Parathyroid adenoma (tissue), 2 donors: Measurements from ENCODE around the gene KLF15.

Source experiments
- H2AFZ ChIP-seq: fragments of 300-600 bp; sonication (generic); one replicate; pipeline ENCODE4 v1.7.0; 2017; ENCODE audit warnings: antibody characterized with exemption, mild to moderate bottlenecking
- H3K27ac ChIP-seq: fragments of 300-600 bp; sonication (generic); one replicate; pipeline ENCODE4 v1.7.0; 2017
- H3K27me3 ChIP-seq: fragments of 300-600 bp; sonication (generic); one replicate; pipeline ENCODE4 v1.7.0; 2017; ENCODE audit warnings: low read length; ENCODE audit not compliant: control insufficient read depth, insufficient read depth
- H3K36me3 ChIP-seq: fragments of 300-600 bp; sonication (generic); one replicate; pipeline ENCODE4 v1.7.0; 2017; ENCODE audit warnings: low read length; ENCODE audit not compliant: control insufficient read depth, insufficient read depth
- H3K4me1 ChIP-seq: fragments of 300-600 bp; sonication (generic); one replicate; pipeline ENCODE4 v1.7.0; 2017; ENCODE audit warnings: control low read depth
- H3K4me2 ChIP-seq: fragments of 300-600 bp; sonication (generic); one replicate; pipeline ENCODE4 v1.7.0; 2017; ENCODE audit warnings: low read length
- H3K4me3 ChIP-seq: fragments of 300-600 bp; sonication (generic); one replicate; pipeline ENCODE4 v1.7.0; 2017; ENCODE audit warnings: low read depth, low read length
- H3K79me2 ChIP-seq: fragments of 300-600 bp; sonication (generic); one replicate; pipeline ENCODE4 v1.7.0; 2017; ENCODE audit warnings: control low read depth
- H3K9ac ChIP-seq: fragments of 300-600 bp; sonication (generic); one replicate; pipeline ENCODE4 v1.7.0; 2017; ENCODE audit warnings: mild to moderate bottlenecking
- H3K9me3 ChIP-seq: fragments of 300-600 bp; sonication (generic); one replicate; pipeline ENCODE4 v1.7.0; 2017; ENCODE audit warnings: low read length; ENCODE audit not compliant: control insufficient read depth
- TF ChIP-seq, protein P1 (sequence below): fragments of 300-600 bp; sonication (generic); IDR thresholded peaks from one replicate; pipeline ENCODE4 v1.7.0; 2017; ENCODE audit warnings: antibody characterized with exemption, mild to moderate bottlenecking
- donor health status: primary hyperparathyroidism.

The KLF15 gene

DNA sequence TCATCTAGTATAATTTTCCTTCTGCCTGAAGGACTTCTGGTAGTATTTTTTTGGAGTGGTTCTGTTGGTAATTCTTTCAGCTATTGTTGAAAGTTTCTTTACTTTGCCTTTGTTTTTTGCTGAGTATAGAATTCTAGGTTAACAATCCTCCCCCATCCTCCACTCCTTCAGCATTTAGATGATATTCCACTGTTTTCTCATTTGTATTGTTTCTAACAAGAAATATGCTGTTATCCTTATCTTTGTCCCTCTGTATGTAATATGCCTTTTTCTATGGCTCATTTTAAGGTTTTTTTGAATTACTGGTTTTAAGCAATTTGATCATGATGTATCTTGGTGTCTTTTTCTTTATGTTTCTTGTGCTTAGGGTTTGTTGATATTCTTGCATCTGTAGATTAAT lies 53.9 kb downstream of the KLF15 start:
- H3K4me1 ChIP-seq: no peaks in the 10 kb centered on the region
- H3K9ac ChIP-seq: no peak overlapping the region
- no peak overlapping the region for H3K27ac ChIP-seq
- H3K4me3 ChIP-seq: no peak overlapping the region
- TF ChIP-seq, protein P1, sequence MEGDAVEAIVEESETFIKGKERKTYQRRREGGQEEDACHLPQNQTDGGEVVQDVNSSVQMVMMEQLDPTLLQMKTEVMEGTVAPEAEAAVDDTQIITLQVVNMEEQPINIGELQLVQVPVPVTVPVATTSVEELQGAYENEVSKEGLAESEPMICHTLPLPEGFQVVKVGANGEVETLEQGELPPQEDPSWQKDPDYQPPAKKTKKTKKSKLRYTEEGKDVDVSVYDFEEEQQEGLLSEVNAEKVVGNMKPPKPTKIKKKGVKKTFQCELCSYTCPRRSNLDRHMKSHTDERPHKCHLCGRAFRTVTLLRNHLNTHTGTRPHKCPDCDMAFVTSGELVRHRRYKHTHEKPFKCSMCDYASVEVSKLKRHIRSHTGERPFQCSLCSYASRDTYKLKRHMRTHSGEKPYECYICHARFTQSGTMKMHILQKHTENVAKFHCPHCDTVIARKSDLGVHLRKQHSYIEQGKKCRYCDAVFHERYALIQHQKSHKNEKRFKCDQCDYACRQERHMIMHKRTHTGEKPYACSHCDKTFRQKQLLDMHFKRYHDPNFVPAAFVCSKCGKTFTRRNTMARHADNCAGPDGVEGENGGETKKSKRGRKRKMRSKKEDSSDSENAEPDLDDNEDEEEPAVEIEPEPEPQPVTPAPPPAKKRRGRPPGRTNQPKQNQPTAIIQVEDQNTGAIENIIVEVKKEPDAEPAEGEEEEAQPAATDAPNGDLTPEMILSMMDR: no peak
- H3K27me3 ChIP-seq: no peaks in the 10 kb centered on the region
- no peaks in the 10 kb centered on the region for H3K79me2 ChIP-seq
- H2AFZ ChIP-seq: no peak overlapping the region
- H3K4me2 ChIP-seq: no peak overlapping the region
- H3K36me3 ChIP-seq: no peaks in the 10 kb centered on the region
- H3K9me3 ChIP-seq: no peaks in the 10 kb centered on the region

DNA sequence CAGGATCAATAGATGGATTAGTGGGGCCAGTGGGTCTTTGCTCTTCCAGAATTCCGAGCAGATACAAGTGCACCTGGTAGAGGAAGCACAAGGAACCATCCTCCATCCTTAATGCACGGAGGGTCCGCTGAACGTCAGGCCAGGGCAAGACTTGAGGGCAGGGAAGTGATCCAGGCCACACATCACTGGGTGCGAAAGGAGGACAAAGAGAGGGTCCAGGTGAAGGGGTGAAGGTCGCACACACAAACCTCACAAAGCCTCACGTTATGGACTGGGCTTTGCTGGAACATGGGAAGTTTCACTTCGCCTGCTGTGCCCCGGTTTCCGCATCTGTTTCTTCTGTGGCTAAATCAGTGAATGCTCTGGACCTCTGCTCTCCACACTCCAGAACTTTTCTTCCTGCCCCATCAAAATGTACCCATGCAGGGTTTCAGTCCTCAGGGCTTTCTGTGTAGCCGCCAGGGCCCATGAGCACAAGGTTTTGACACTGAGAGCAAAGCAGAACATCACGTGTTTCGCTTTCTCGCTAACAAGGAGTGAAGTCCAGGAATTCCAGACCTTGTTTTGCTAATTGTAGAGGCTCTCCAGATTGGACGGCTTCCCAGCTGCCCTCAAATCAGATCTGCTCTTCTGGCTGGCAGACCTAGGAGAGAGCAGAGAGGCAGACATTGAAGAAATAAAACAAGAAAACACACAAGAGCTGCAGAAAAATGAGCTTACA lies 56.3 kb downstream of the KLF15 start:
- Histone ChIP-seq H3K4me3 (no peak overlapping the region), H3K4me1 (no peaks in the 10 kb centered on the region), H3K36me3 (no peaks in the 10 kb centered on the region), H3K4me2 (no peak overlapping the region), H2AFZ (no peak overlapping the region), H3K79me2 (no peaks in the 10 kb centered on the region), H3K9me3 (no peaks in the 10 kb centered on the region), H3K27ac (no peak overlapping the region), H3K9ac (no peak overlapping the region), H3K27me3 (no peaks in the 10 kb centered on the region)
- TF ChIP-seq, protein P1: no peak

DNA sequence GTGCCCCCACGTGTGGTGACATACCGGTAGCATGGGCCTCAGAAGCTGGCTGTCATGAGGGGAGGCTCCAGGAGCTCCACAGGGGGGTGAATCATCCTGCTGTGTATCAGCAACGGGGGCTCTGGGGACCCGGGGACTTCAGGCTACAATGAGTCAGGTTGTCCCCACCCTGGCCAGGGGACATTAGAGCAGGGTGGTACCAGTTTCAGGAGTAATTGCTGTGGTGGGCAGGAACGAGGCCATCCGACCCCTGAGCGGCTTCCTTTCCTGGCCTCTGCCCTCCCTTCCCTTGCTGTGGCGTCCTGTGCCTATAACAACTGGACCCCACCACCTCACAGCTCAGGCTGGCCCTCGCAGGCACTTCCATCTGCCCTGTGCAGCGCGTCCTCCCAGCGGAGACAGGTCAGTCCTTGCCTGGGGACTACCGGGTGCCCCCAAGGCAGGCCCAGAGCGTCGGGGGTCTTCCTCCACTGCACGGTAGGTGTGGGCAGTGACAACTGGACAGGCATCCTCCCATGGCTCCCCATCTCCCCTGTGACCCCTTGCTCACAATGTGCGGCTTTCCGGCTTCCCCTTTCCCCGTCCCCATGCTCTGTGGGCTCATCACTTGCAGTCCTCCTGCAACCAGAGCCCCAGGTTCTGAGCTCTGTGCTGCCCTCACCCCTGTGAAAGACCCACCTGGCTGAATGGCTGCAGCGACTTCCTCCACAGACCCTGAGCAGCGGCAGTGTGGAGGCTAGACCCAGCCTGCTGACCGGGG lies 57.0 kb downstream of the KLF15 start:
- no peaks in the 10 kb centered on the region for H3K4me1 ChIP-seq
- no peak overlapping the region for H3K4me3 ChIP-seq
- no peak overlapping the region for H3K4me2 ChIP-seq
- TF ChIP-seq, protein P1: no peak
- no peak overlapping the region for H2AFZ ChIP-seq
- no peaks in the 10 kb centered on the region for H3K36me3 ChIP-seq
- H3K27ac ChIP-seq: no peak overlapping the region
- H3K27me3 ChIP-seq: no peaks in the 10 kb centered on the region
- no peak overlapping the region for H3K9ac ChIP-seq
- H3K79me2 ChIP-seq: no peaks in the 10 kb centered on the region
- H3K9me3 ChIP-seq: no peaks in the 10 kb centered on the region

DNA sequence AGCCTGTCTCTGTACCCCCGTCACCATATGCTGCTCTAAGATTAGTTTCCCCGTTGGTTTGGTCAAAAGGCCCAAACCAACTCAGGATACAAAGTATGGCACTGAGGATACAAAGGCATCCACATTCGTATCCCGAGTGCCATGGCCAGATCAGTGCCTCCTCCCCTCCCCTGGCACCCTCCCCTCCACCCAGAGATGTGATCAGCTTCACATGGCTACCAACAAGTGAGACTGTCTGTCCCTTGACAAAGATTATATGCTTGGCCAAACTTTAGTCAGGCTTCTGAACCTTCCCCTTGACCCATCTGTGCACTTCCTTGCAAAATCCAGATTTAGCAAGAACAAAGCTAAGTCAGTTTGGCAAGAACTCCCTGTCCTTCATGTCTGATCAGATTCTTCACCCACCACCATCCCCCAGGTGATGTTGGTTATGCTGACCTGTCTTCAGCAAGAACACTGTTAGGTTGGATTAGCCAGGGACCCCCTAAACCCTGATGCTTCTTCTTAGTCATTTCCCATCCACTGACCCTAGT lies 61.7 kb downstream of the KLF15 start:
- TF ChIP-seq, protein P1: no peak
- Histone ChIP-seq H3K79me2 (no peaks in the 10 kb centered on the region), H2AFZ (no peak overlapping the region), H3K9ac (no peak overlapping the region), H3K27me3 (no peaks in the 10 kb centered on the region), H3K9me3 (no peaks in the 10 kb centered on the region), H3K4me3 (no peak overlapping the region), H3K27ac (no peak overlapping the region), H3K4me2 (no peak overlapping the region), H3K36me3 (no peaks in the 10 kb centered on the region), H3K4me1 (no peaks in the 10 kb centered on the region)
